ENCODE measurements around the gene TIMP3.

The TIMP3 gene

GRCh38 chr22:32880893-32881596 lies 79.5 kb downstream of the TIMP3 start:
- in situ Hi-C loops (cut with HindIII; ENCODE audit: low pct_ligation_motif_present, low sequenced_read_pairs): no loop called here
- TF ChIP-seq CTCF (IDR thresholded peaks at IDR 0.05; ENCODE audit: low read depth, low read length, missing control alignments): no peak
- H3K27ac ChIP-seq: no peak overlapping the region
- no peaks in the 10 kb centered on the region for H3K27me3 ChIP-seq (replicated peaks)
- no peak overlapping the region for H3K4me3 ChIP-seq (ENCODE audit: low read depth, low read length)
- peak; percentile 72 for DNase-seq
- H3K36me3 ChIP-seq (replicated peaks): no peaks in the 10 kb centered on the region

GRCh38 chr22:32882360-32882755 lies 80.9 kb downstream of the TIMP3 start:
- in situ Hi-C loops (cut with HindIII; ENCODE audit: low pct_ligation_motif_present, low sequenced_read_pairs): no loop called here
- TF ChIP-seq CTCF (IDR thresholded peaks at IDR 0.05; ENCODE audit: low read depth, low read length, missing control alignments): no peak
- H3K27me3 ChIP-seq (replicated peaks): no peaks in the 10 kb centered on the region
- DNase-seq: no peak
- H3K36me3 ChIP-seq (replicated peaks): no peaks in the 10 kb centered on the region
- H3K4me3 ChIP-seq (ENCODE audit: low read depth, low read length): no peak overlapping the region
- no peak overlapping the region for H3K27ac ChIP-seq

- Histone ChIP-seq H3K4me3 (ENCODE audit: low read depth, low read length) (no peak overlapping the region), H3K27ac (no peak overlapping the region), H3K36me3 (replicated peaks) (no peaks in the 10 kb centered on the region), H3K27me3 (replicated peaks) (no peaks in the 10 kb centered on the region)
- no peak for DNase-seq
- in situ Hi-C loops (cut with HindIII; ENCODE audit: low pct_ligation_motif_present, low sequenced_read_pairs): no loop called here
- no peak for TF ChIP-seq CTCF (IDR thresholded peaks at IDR 0.05; ENCODE audit: low read depth, low read length, missing control alignments)
Observed at GRCh38 chr22:32882774-32883530, 81.4 kb downstream of the TIMP3 start.

GRCh38 chr22:32887324-32887980 lies 85.9 kb downstream of the TIMP3 start:
- TF ChIP-seq CTCF (IDR thresholded peaks at IDR 0.05; ENCODE audit: low read depth, low read length, missing control alignments): no peak
- Histone ChIP-seq H3K27me3 (replicated peaks) (no peaks in the 10 kb centered on the region), H3K36me3 (replicated peaks) (no peaks in the 10 kb centered on the region), H3K4me3 (ENCODE audit: low read depth, low read length) (no peak overlapping the region), H3K27ac (no peak overlapping the region)
- DNase-seq: no peak
- in situ Hi-C loops (cut with HindIII; ENCODE audit: low pct_ligation_motif_present, low sequenced_read_pairs): no loop called here

GRCh38 chr22:32888976-32889375 lies 87.5 kb downstream of the TIMP3 start:
- no peak for DNase-seq

More at GRCh38 chr22:32888976-32889375, 87.5 kb downstream of the TIMP3 start:
- Histone ChIP-seq H3K36me3 (replicated peaks) (no peaks in the 10 kb centered on the region), H3K27ac (no peak overlapping the region), H3K4me3 (ENCODE audit: low read depth, low read length) (no peak overlapping the region), H3K27me3 (replicated peaks) (no peaks in the 10 kb centered on the region)
- TF ChIP-seq CTCF (IDR thresholded peaks at IDR 0.05; ENCODE audit: low read depth, low read length, missing control alignments): no peak
- in situ Hi-C loops (cut with HindIII; ENCODE audit: low pct_ligation_motif_present, low sequenced_read_pairs): no loop called here
